Cardiac fibroblast (primary cell): ENCODE results near the gene LRRC7.

Experiments
- DNase-seq, 2 donors: peaks; one replicate each; pipeline versions ENCODE4 v3.0.0 to v3.0.0-alpha.2; 2010; ENCODE audit warnings: low read depth in 2 of 2
- H3K4me3 ChIP-seq, 2 donors: replicated peaks in 1 of 2; 1 replicate in 1 of 2; 2 replicates in 1 of 2; pipeline ENCODE4 v1.5.1; 2011; ENCODE audit warnings: low read depth in 2 of 2, low read length in 2 of 2, mild to moderate bottlenecking in 2 of 2, moderate library complexity in 1 of 2
- CTCF ChIP-seq: IDR thresholded peaks from one replicate; pipeline ENCODE4 v1.5.1; 2011; ENCODE audit warnings: low read depth, mild to moderate bottlenecking, low read length, inconsistent platforms

LRRC7 gene

GRCh38 chr1:69993810-69994209 is 426.1 kb downstream of the LRRC7 start:
- peak in 1 of 2 donors; percentile 25 for DNase-seq
- TF ChIP-seq CTCF: no peak
- H3K4me3 ChIP-seq: no peak overlapping the region

GRCh38 chr1:69994241-69994640 is 426.5 kb downstream of the LRRC7 start:
- TF ChIP-seq CTCF: no peak
- H3K4me3 ChIP-seq: no peak overlapping the region
- DNase-seq: peak; percentile 14 to 40

DNA sequence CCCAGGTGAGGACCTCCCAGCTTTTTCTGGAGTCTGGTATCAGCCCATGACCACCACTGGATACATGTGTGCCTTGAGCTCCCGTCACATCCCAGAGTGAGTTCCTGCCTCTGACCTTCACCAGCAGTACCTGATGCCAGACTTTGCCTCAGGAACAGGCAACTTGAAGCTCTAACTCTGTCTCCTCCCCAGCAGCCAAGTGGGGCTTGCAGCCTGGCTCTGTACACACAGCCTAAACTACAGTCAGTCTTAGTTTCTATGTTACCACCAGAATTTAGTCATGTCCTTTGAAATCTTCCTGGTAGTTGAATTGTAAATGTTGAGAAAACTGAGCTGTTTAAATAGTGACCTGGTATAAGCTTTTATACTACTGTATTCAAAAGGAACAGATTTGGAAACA is 431.1 kb downstream of the LRRC7 start:
- H3K4me3 ChIP-seq: no peak overlapping the region
- TF ChIP-seq CTCF: no peak
- no peak for DNase-seq

- DNase-seq: no peak
Measured at GRCh38 chr1:70003211-70003908, 435.6 kb downstream of the LRRC7 start.

DNA sequence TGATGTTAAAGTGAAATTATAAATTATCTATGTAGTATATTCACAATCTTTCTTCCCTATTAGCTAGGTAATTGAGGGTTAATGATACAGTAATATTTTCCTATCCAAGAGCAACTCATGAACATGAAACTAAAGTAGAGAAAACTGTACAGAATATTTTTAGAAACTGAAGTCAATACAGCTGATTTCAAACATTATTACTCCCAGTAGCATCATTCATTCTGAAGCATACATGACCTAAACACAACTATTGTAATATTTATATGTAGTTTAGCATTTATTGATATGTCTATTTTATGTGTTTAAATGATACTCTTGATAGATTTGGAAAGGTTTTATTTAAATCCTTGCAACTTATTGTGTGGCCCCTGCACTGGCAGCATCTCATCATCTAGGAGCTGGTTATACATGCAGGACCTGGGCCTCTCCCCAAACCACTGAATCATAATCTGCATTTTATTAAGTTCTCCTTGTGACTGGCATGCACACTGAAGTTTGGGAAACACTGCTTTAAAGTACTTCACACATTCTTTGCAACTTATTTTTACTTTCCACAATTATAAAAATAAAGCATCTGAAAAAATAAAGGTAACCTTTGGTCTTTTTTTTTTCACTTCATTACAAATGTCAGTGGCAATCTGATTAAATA is 437.8 kb downstream of the LRRC7 start:
- H3K4me3 ChIP-seq: no peak overlapping the region
- TF ChIP-seq CTCF: no peak
- no peak for DNase-seq

More at GRCh38 chr1:70003211-70003908, 435.6 kb downstream of the LRRC7 start:
- no peak for TF ChIP-seq CTCF
- no peak overlapping the region for H3K4me3 ChIP-seq

DNA sequence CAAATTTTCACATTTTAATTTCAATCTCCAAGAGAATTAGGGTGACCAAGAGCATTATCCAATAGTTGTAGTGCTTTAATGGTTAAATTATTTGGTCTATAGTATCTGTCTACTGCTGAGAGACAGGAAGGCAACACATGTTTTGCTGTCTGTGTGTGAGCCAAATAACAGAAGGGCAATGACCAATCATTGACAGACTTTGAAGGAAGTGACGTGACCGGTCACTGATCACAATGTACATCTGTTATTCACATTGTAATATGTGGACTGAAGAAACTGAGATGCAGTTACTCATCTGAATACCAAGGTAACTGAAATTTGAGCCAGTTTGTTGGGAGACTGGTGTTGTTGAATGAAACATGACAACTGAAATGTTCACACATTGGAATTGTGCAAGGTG is 440.9 kb downstream of the LRRC7 start:
- no peak overlapping the region for H3K4me3 ChIP-seq
- TF ChIP-seq CTCF: no peak
- peak in 1 of 2 donors; percentile 20 for DNase-seq
